ENCODE measurements around the gene PRR29.

DNA sequence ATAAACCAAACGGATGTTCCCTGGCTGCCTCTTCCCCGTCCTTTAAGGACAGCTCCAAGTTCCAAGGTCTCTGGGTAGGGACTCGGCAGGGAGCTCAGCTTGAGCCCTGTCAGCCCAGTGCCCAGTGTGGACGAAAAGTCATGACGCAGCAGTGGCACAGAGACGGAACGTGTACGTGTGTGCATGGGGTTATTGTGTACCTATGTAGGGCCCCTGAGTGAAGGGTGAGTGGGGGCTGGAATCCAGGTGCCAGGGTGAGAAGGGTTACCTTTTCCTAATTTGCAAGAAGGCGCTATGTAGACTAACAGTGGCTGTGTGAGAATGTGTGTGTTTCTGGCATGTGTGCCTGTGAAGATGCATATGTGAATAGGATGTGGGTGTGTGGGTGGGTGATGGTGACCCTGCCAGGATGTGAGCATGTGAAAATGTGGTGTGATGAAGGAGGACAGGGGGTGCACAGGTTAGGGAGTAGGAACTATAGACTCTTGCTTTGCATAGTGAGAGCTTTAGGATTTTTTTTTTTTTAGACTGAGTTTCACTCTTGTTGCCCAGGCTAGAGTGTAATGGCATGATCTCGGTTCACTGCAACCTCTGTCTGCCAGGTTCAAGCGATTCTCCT, 31.4 kb upstream of the PRR29 start:
- TF ChIP-seq, protein P1, sequence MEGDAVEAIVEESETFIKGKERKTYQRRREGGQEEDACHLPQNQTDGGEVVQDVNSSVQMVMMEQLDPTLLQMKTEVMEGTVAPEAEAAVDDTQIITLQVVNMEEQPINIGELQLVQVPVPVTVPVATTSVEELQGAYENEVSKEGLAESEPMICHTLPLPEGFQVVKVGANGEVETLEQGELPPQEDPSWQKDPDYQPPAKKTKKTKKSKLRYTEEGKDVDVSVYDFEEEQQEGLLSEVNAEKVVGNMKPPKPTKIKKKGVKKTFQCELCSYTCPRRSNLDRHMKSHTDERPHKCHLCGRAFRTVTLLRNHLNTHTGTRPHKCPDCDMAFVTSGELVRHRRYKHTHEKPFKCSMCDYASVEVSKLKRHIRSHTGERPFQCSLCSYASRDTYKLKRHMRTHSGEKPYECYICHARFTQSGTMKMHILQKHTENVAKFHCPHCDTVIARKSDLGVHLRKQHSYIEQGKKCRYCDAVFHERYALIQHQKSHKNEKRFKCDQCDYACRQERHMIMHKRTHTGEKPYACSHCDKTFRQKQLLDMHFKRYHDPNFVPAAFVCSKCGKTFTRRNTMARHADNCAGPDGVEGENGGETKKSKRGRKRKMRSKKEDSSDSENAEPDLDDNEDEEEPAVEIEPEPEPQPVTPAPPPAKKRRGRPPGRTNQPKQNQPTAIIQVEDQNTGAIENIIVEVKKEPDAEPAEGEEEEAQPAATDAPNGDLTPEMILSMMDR (IDR thresholded peaks at IDR 0.05; ENCODE audit: insufficient read depth, low read length, poor library complexity, severe bottlenecking): no peak
- no peak for TF ChIP-seq EZH2phosphoT487 (conservative IDR thresholded peaks at IDR 0.05; ENCODE audit: low read length)

All from SU-DHL-6 (cell line).